A549 (cell line): Measurements from ENCODE around the gene GIMAP4.

Experiments
- CHD2 ChIP-seq: fragments of 150-350 bp; IDR thresholded peaks from 2 replicates; pipeline ENCODE4 v1.6.1; 2014; ENCODE audit warnings: low read length; ENCODE audit not compliant: partially characterized antibody
- CHD4 ChIP-seq: fragments of 200-600 bp; sonication (generic); IDR thresholded peaks from 2 replicates; pipeline ENCODE4 v1.6.1; 2016; ENCODE audit warnings: antibody characterized with exemption, mild to moderate bottlenecking, borderline replicate concordance
- E2F6 ChIP-seq: IDR thresholded peaks from 2 replicates; pipeline ENCODE4 v1.6.1; 2012; ENCODE audit warnings: low read depth, borderline replicate concordance
- EP300 ChIP-seq, 2 experiments: fragments of >200 bp; sonication (Bioruptor Twin); formaldehyde crosslinking; IDR thresholded peaks; 2 replicates in 1 of 2; 3 replicates in 1 of 2; pipeline ENCODE4 v1.6.1; 2016 to 2017
- HDAC2 ChIP-seq: fragments of 200-600 bp; sonication (generic); IDR thresholded peaks from 2 replicates; pipeline ENCODE4 v1.6.1; 2016
- JUN ChIP-seq, 2 experiments: fragments of >200 bp; sonication (Bioruptor Twin); formaldehyde crosslinking; IDR thresholded peaks; 2 replicates in 1 of 2; 3 replicates in 1 of 2; pipeline ENCODE4 v1.6.1; 2016 to 2017
- MAX ChIP-seq: IDR thresholded peaks from 2 replicates; pipeline ENCODE4 v1.6.1; 2012
- MYC ChIP-seq: IDR thresholded peaks from 2 replicates; pipeline ENCODE4 v1.6.1; 2012; ENCODE audit warnings: mild to moderate bottlenecking, inconsistent platforms, low read length, improper control_type of control experiment, borderline replicate concordance
- POLR2A ChIP-seq: IDR thresholded peaks from 2 replicates; pipeline ENCODE4 v1.6.1; 2012; ENCODE audit warnings: mild to moderate bottlenecking, low read length
- RAD21 ChIP-seq, 2 experiments: fragments of >200 bp in 1 of 2; sonication (Bioruptor Twin) in 1 of 2; formaldehyde crosslinking in 1 of 2; IDR thresholded peaks in 1 of 2; conservative IDR thresholded peaks in 1 of 2; 2 replicates in 1 of 2; 3 replicates in 1 of 2; pipeline ENCODE4 v1.6.1; 2012 to 2018; ENCODE audit warnings: inconsistent platforms in 1 of 2
- ZC3H11A ChIP-seq: fragments of 450-650 bp; IDR thresholded peaks from 2 replicates; pipeline ENCODE4 v1.6.1; 2014; ENCODE audit warnings: antibody characterized with exemption, mild to moderate bottlenecking
- TF ChIP-seq, protein P1 (sequence below): fragments of >200 bp; sonication (Bioruptor Twin); formaldehyde crosslinking; IDR thresholded peaks from 3 replicates; pipeline ENCODE4 v1.5.1; 2016

DNA sequence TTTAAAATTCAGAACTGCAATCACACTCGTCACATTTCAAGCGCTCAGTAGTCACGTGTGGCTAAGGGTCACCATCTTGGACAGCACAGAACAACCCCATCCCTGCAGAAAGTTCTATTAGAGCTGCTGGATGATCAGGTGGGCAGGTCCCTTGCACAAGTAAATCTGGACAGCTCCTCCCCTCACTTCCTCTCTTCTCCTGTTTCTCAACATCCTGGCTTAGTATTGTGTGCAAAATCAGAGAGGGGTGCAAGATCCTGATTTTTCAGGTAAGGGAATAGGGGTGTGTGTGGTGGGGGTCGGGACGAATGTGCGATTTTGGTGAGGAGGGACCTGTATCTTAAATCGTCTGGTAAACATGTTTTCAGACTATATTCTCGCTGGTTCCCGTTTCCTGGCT, at the start of gene GIMAP4:
- no peak for TF ChIP-seq CHD2
- no peak for TF ChIP-seq E2F6
- no peak for TF ChIP-seq EP300 (IDR thresholded peaks at IDR 0.05)
- TF ChIP-seq, protein P1, sequence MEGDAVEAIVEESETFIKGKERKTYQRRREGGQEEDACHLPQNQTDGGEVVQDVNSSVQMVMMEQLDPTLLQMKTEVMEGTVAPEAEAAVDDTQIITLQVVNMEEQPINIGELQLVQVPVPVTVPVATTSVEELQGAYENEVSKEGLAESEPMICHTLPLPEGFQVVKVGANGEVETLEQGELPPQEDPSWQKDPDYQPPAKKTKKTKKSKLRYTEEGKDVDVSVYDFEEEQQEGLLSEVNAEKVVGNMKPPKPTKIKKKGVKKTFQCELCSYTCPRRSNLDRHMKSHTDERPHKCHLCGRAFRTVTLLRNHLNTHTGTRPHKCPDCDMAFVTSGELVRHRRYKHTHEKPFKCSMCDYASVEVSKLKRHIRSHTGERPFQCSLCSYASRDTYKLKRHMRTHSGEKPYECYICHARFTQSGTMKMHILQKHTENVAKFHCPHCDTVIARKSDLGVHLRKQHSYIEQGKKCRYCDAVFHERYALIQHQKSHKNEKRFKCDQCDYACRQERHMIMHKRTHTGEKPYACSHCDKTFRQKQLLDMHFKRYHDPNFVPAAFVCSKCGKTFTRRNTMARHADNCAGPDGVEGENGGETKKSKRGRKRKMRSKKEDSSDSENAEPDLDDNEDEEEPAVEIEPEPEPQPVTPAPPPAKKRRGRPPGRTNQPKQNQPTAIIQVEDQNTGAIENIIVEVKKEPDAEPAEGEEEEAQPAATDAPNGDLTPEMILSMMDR: no peak
- TF ChIP-seq ZC3H11A: no peak
- TF ChIP-seq JUN (IDR thresholded peaks at IDR 0.05): no peak
- no peak for TF ChIP-seq HDAC2
- no peak for TF ChIP-seq MYC
- no peak for TF ChIP-seq POLR2A
- TF ChIP-seq CHD4: no peak
- no peak for TF ChIP-seq RAD21 (conservative IDR thresholded peaks at IDR 0.05 in 1 of 2, IDR thresholded peaks at IDR 0.05 in 1 of 2)
- no peak for TF ChIP-seq MAX
